ENCODE results near the gene GTPBP8. TPM values are rescaled to one million over a fixed set of nuclear protein-coding genes. Genes with fewer than 3 reads are reported as not detected.

The GTPBP8 gene
- total RNA-seq, 1 experiment from 2014 or later: 10.7 TPM

DNA sequence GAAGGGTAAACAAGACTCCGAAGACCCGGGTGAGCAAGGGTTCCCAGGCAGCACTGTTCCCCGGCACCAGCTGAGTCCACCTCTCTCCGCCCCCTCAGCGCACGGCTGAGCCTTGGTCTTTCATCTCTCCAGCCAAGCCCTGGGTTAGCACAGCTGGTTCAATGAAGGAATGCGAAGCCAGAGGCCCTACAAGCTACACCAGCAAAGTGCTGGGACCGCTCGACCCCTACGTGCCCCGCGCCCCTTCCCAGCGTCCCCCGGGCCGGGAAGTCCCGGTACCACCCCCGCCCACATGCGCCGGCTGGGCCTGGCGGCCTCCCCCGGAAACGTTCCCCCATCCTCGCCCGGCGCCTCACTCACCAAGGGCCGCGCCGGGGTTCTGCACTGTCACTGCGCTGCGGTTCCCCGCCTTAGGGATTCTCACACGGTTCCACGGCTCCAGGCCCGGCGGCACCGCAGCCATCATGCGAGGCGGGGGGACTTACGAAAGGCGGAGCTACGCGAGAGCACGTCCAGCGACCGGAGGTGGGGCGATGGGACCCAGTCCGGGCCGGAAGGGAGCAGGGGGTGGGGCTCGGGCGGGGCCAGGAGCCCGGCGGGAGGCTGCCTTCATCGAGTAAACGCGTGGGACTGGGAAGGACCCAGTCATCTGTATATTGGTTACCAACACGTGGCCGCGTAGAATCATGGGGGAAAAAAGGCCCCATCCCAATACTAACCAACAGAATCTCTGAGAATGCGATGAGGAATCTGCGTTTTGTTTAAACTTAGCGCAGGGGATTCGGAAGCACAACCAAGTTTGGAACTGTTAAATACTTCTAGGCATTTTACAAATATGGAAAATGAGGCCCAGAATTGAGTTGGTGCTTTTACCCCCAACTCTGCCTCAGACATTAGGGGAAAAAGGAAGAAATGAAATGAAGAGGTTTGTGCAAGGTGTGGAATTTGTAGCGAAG, 28.7 kb downstream of the GTPBP8 start:
- peak; percentile 89 for DNase-seq (ENCODE audit: unreplicated experiment)
- no peaks in the 10 kb centered on the region for H3K9me3 Mint-ChIP-seq (ENCODE audit: unreplicated experiment)
- CTCF ChIA-PET: interaction anchor here (0.6 to 2.9 kb wide), 7 partner anchors 10 to 377 kb away, joined by 3 to 19 read pairs (median 4); no protein-coding TSS in a partner anchor
- peaks cover 31% of the 10 kb centered on the region for H3K4me1 Mint-ChIP-seq (ENCODE audit: insufficient read depth, unreplicated experiment)
- H3K27me3 Mint-ChIP-seq (ENCODE audit: insufficient read depth, unreplicated experiment): no peaks in the 10 kb centered on the region
- H3K27ac Mint-ChIP-seq (ENCODE audit: low read depth, unreplicated experiment): peak overlapping the region; percentile 98
- H3K36me3 Mint-ChIP-seq (ENCODE audit: insufficient read depth, unreplicated experiment): peaks cover 19% of the 10 kb centered on the region
- TF ChIP-seq, protein P1, sequence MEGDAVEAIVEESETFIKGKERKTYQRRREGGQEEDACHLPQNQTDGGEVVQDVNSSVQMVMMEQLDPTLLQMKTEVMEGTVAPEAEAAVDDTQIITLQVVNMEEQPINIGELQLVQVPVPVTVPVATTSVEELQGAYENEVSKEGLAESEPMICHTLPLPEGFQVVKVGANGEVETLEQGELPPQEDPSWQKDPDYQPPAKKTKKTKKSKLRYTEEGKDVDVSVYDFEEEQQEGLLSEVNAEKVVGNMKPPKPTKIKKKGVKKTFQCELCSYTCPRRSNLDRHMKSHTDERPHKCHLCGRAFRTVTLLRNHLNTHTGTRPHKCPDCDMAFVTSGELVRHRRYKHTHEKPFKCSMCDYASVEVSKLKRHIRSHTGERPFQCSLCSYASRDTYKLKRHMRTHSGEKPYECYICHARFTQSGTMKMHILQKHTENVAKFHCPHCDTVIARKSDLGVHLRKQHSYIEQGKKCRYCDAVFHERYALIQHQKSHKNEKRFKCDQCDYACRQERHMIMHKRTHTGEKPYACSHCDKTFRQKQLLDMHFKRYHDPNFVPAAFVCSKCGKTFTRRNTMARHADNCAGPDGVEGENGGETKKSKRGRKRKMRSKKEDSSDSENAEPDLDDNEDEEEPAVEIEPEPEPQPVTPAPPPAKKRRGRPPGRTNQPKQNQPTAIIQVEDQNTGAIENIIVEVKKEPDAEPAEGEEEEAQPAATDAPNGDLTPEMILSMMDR (IDR thresholded peaks at IDR 0.05; ENCODE audit: unreplicated experiment): no peak
- BruUV-seq (replicated peaks): no TSS peak
- intact Hi-C loops (cut with micrococcal nuclease): no loop called here
- POLR2A ChIA-PET: interaction anchor here (0.6 to 4.9 kb wide), 22 partner anchors 11 to 885 kb away, joined by 3 to 93 read pairs (median 4); partner anchors contain the start of genes ATG3, ATP6V1A, GTPBP8 and NAA50
- H3K4me3 Mint-ChIP-seq (ENCODE audit: unreplicated experiment): peak overlapping the region; percentile 97

DNA sequence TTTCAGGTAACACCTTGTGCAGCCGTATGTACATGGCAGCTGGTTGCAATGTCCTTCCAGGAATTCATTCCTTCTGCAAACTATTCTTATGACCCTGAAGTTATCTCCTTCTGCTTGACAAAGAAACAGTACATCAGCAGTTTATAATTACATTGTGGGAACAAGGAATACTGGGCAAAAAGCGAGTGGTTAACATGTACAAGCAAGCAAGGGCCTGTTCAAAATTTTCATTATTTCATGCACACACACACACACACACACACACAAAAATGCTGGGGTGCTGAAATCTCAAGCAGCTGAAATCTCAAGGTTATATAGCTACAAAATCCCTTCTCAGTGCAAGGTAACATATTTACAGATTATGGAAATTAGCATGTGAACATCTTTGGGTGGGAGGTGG, 30.7 kb downstream of the GTPBP8 start:
- peaks cover 20% of the 10 kb centered on the region for H3K4me1 Mint-ChIP-seq (ENCODE audit: insufficient read depth, unreplicated experiment)
- no peak for DNase-seq (ENCODE audit: unreplicated experiment)
- no peaks in the 10 kb centered on the region for H3K27me3 Mint-ChIP-seq (ENCODE audit: insufficient read depth, unreplicated experiment)
- no peaks in the 10 kb centered on the region for H3K9me3 Mint-ChIP-seq (ENCODE audit: unreplicated experiment)
- ChIA-PET POLR2A (interaction anchor here (1.1 to 4.3 kb wide), 4 partner anchors 13 to 31 kb away, joined by 3 to 38 read pairs (median 4); partner anchors contain the start of gene GTPBP8), CTCF (interaction anchor here (1.9 to 2.9 kb wide), 2 partner anchors 13 to 15 kb away, joined by 8 to 19 read pairs; no protein-coding TSS in a partner anchor)
- TF ChIP-seq, protein P1 (IDR thresholded peaks at IDR 0.05; ENCODE audit: unreplicated experiment): no peak
- no TSS peak for BruUV-seq (replicated peaks)
- no peak overlapping the region for H3K4me3 Mint-ChIP-seq (ENCODE audit: unreplicated experiment)
- intact Hi-C loops (cut with micrococcal nuclease): no loop called here
- peak overlapping the region; percentile 98 for H3K27ac Mint-ChIP-seq (ENCODE audit: low read depth, unreplicated experiment)
- H3K36me3 Mint-ChIP-seq (ENCODE audit: insufficient read depth, unreplicated experiment): no peaks in the 10 kb centered on the region

DNA sequence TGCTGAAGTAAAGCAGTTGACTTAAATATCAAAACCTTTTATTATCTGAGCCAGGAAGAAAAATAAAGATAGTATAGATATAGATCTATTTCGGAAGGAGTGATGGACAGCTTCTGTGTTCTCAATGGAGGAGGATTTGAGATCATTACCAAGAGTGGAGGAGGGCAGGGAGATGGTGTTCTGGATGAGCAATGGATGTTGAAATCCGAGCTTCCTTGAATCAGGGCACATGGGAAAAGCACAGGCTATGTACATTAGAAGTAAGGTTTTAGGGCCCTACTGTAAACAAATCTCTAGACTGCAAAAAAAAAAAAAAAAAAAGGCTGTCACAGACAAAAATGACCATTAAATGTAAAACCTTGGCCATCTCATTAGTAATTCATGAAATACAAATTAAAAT, 43.2 kb downstream of the GTPBP8 start:
- no peaks in the 10 kb centered on the region for H3K27me3 Mint-ChIP-seq (ENCODE audit: insufficient read depth, unreplicated experiment)
- DNase-seq (ENCODE audit: unreplicated experiment): no peak
- BruUV-seq (replicated peaks): no TSS peak
- H3K36me3 Mint-ChIP-seq (ENCODE audit: insufficient read depth, unreplicated experiment): no peaks in the 10 kb centered on the region
- CTCF ChIA-PET: interaction anchor here (0.7 to 3.8 kb wide), 8 partner anchors 13 to 463 kb away, joined by 3 to 39 read pairs (median 6); a partner anchor contains a TSS
- TF ChIP-seq, protein P1 (IDR thresholded peaks at IDR 0.05; ENCODE audit: unreplicated experiment): no peak
- intact Hi-C loops (cut with micrococcal nuclease): no loop called here
- POLR2A ChIA-PET: interaction anchor here (1.7 kb wide), 1 partner anchor 14 kb away, joined by 7 read pairs; a partner anchor contains a TSS
- H3K9me3 Mint-ChIP-seq (ENCODE audit: unreplicated experiment): no peaks in the 10 kb centered on the region
- no peak overlapping the region for H3K4me3 Mint-ChIP-seq (ENCODE audit: unreplicated experiment)
- no peak overlapping the region for H3K27ac Mint-ChIP-seq (ENCODE audit: low read depth, unreplicated experiment)
- peaks cover 5% of the 10 kb centered on the region for H3K4me1 Mint-ChIP-seq (ENCODE audit: insufficient read depth, unreplicated experiment)

DNA sequence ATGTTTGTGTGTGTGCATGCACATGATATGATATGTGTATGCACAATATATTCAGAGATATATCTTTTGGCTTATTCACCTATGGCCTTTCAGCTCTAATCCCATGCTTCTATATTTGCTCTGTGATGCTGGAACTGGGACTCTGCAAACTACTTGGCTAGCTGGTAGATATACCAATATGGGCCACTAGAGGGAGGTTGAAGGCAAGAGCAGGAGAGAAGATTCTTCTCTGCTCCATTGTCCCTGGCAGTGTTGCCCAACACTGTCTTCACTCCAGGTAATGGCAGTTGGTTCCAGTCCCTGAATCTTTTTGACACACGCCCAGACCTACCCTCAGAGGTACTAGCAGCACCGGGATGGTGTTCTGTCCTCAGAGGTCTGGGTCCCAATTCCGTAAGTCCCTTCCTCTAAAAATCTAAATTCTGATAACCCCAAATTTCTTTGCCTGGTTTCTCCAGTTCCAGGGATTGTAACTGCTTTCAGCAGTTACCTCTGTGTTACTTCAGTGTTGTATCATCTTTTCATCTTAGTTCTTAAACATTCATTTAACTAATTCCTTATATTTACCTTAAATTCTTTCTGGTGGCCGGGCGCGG, 44.7 kb downstream of the GTPBP8 start:
- ChIA-PET POLR2A (interaction anchor here (0.7 to 1.7 kb wide), 5 partner anchors 14 to 627 kb away, joined by 3 to 7 read pairs (median 3); a partner anchor contains a TSS), CTCF (interaction anchor here (0.6 to 3.8 kb wide), 29 partner anchors 9 to 626 kb away, joined by 3 to 39 read pairs (median 4); a partner anchor contains a TSS)
- Mint-ChIP-seq H3K27ac (ENCODE audit: low read depth, unreplicated experiment) (no peak overlapping the region), H3K4me1 (ENCODE audit: insufficient read depth, unreplicated experiment) (peaks cover 5% of the 10 kb centered on the region), H3K27me3 (ENCODE audit: insufficient read depth, unreplicated experiment) (no peaks in the 10 kb centered on the region), H3K4me3 (ENCODE audit: unreplicated experiment) (no peak overlapping the region), H3K36me3 (ENCODE audit: insufficient read depth, unreplicated experiment) (no peaks in the 10 kb centered on the region), H3K9me3 (ENCODE audit: unreplicated experiment) (no peaks in the 10 kb centered on the region)
- TF ChIP-seq, protein P1 (IDR thresholded peaks at IDR 0.05; ENCODE audit: unreplicated experiment): peak; percentile 61
- BruUV-seq (replicated peaks): no TSS peak
- peak; percentile 76 for DNase-seq (ENCODE audit: unreplicated experiment)
- intact Hi-C loops (cut with micrococcal nuclease): loop anchor here (5.0 kb wide), 1 partner anchor 252 kb away; no protein-coding TSS in a partner anchor

All from MCF 10A (cell line).